OCI-LY7 (cell line): ENCODE measurements around the gene YBX2. TPM values are rescaled to one million over a fixed set of nuclear protein-coding genes. Genes with fewer than 3 reads are reported as not detected.

Experiments used
- BruUV-seq: library from RNA; stranded (reverse); fragments of 400-500 nt; replicated peaks from 2 replicates; lab custom pipeline; 2021; lab: Mats Ljungman, UMichigan
- CTCF ChIA-PET: fragments of 300-600 bp; sonication (Branson Sonifier 250); formaldehyde crosslinking; loops from one replicate; lab custom pipeline; 2022; ENCODE audit warnings: antibody characterized with exemption; ENCODE audit not compliant: unreplicated experiment; lab: Charles Lee
- POLR2A ChIA-PET: fragments of 300-600 bp; sonication (Branson Sonifier 250); formaldehyde crosslinking; loops from one replicate; lab custom pipeline; 2022; ENCODE audit warnings: antibody characterized with exemption; lab: Charles Lee
- DNase-seq: peaks from one replicate; pipeline ENCODE4 v3.0.0-alpha.2; 2015; ENCODE audit warnings: low spot score
- H2AFZ ChIP-seq: fragments of 200-600 bp; sonication (generic), shearing (Covaris generic); 2 replicates; pipeline ENCODE4 v1.6.1; 2014; ENCODE audit warnings: mild to moderate bottlenecking, antibody characterized with exemption, low read length, moderate library complexity
- H3K27ac ChIP-seq: fragments of 200-600 bp; sonication (generic); 2 replicates; pipeline ENCODE4 v1.5.1; 2014; ENCODE audit warnings: mixed run types, low read depth, mild to moderate bottlenecking, moderate library complexity, low read length, inconsistent platforms; ENCODE audit not compliant: poor library complexity, severe bottlenecking
- H3K36me3 ChIP-seq: fragments of 200-600 bp; sonication (generic); 2 replicates; pipeline ENCODE4 v1.6.1; 2014; ENCODE audit warnings: mild to moderate bottlenecking, antibody characterized with exemption, low read length, moderate library complexity, mixed read lengths; ENCODE audit not compliant: insufficient read depth
- H3K4me1 ChIP-seq: fragments of 200-600 bp; sonication (generic); 2 replicates; pipeline ENCODE4 v1.5.1; 2014; ENCODE audit warnings: mild to moderate bottlenecking, low read length; ENCODE audit not compliant: insufficient read depth, poor library complexity, severe bottlenecking
- H3K4me2 ChIP-seq: fragments of 200-600 bp; sonication (generic); 2 replicates; pipeline ENCODE4 v1.6.1; 2014; ENCODE audit warnings: mild to moderate bottlenecking, low read length
- H3K4me3 ChIP-seq: fragments of 200-600 bp; sonication (generic); 2 replicates; pipeline ENCODE4 v1.5.1; 2014; ENCODE audit warnings: mild to moderate bottlenecking, low read depth, low read length; ENCODE audit not compliant: poor library complexity, severe bottlenecking
- H3K79me2 ChIP-seq: fragments of 200-600 bp; sonication (generic); 2 replicates; pipeline ENCODE4 v1.6.1; 2016; ENCODE audit warnings: low read depth, mild to moderate bottlenecking, low read length, moderate library complexity, mixed read lengths; ENCODE audit not compliant: insufficient read depth
- H3K9me2 ChIP-seq: fragments of 200-600 bp; sonication (generic); 2 replicates; pipeline ENCODE4 v1.6.1; 2016; ENCODE audit warnings: mild to moderate bottlenecking, low read length, mixed read lengths; ENCODE audit not compliant: insufficient read depth
- H3K9me3 ChIP-seq: fragments of 200-600 bp; sonication (generic); 2 replicates; pipeline ENCODE4 v1.6.1; 2014; ENCODE audit warnings: mild to moderate bottlenecking, mixed run types, low read length, mixed read lengths
- H4K20me1 ChIP-seq: fragments of 200-600 bp; sonication (generic); 2 replicates; pipeline ENCODE4 v1.6.1; 2014; ENCODE audit warnings: mild to moderate bottlenecking, antibody characterized with exemption, low read length, moderate library complexity, mixed read lengths; ENCODE audit not compliant: insufficient read depth
- EZH2phosphoT487 ChIP-seq: fragments of 200-600 bp; sonication (generic); IDR thresholded peaks from 2 replicates; pipeline ENCODE4 v1.6.1; 2018; ENCODE audit warnings: low read depth, borderline replicate concordance, mild to moderate bottlenecking, mixed run types, antibody characterized with exemption, low read length, moderate library complexity, mixed read lengths
- intact Hi-C: fragments of 100-400 bp; cut with micrococcal nuclease; formaldehyde crosslinking; loops from one replicate; pipeline ENCODE4 v1.10.0; 2022; ENCODE audit not compliant: unreplicated experiment
- total RNA-seq, 2 experiments: library from RNA; depleted of rRNA in 1 of 2; stranded (reverse); fragments of >200 nt in 1 of 2; shearing (Covaris generic) in 1 of 2; gene quantifications; 2 replicates each; pipeline ENCODE4 v1.2.3, GENCODE V29; 2014 to 2022
- TF ChIP-seq, protein P1 (sequence below): fragments of 200-600 bp; sonication (generic); conservative IDR thresholded peaks from 2 replicates; pipeline ENCODE4 v1.5.1; 2014; ENCODE audit warnings: mild to moderate bottlenecking, antibody characterized with exemption, low read length, moderate library complexity, mixed read lengths

YBX2 gene
- total RNA-seq, 2 experiments from 2014 or later: 6.7 to 9.8 TPM

- peak overlapping the region; percentile 79 for H3K27ac ChIP-seq
- H2AFZ ChIP-seq: no peak overlapping the region
- no peak for DNase-seq
- BruUV-seq: no TSS peak
- H4K20me1 ChIP-seq: peaks cover 28% of the 10 kb centered on the region
- H3K4me1 ChIP-seq: peaks cover 58% of the 10 kb centered on the region
- no peak overlapping the region for H3K4me3 ChIP-seq
- H3K79me2 ChIP-seq: peaks cover 50% of the 10 kb centered on the region
- H3K36me3 ChIP-seq: peaks cover 88% of the 10 kb centered on the region
- H3K9me3 ChIP-seq: no peaks in the 10 kb centered on the region
- no peaks in the 10 kb centered on the region for H3K9me2 ChIP-seq
- no peak for TF ChIP-seq EZH2phosphoT487
- TF ChIP-seq, protein P1, sequence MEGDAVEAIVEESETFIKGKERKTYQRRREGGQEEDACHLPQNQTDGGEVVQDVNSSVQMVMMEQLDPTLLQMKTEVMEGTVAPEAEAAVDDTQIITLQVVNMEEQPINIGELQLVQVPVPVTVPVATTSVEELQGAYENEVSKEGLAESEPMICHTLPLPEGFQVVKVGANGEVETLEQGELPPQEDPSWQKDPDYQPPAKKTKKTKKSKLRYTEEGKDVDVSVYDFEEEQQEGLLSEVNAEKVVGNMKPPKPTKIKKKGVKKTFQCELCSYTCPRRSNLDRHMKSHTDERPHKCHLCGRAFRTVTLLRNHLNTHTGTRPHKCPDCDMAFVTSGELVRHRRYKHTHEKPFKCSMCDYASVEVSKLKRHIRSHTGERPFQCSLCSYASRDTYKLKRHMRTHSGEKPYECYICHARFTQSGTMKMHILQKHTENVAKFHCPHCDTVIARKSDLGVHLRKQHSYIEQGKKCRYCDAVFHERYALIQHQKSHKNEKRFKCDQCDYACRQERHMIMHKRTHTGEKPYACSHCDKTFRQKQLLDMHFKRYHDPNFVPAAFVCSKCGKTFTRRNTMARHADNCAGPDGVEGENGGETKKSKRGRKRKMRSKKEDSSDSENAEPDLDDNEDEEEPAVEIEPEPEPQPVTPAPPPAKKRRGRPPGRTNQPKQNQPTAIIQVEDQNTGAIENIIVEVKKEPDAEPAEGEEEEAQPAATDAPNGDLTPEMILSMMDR: no peak
- intact Hi-C loops: no loop called here
- ChIA-PET POLR2A (interaction anchor here (2.6 kb wide), 1 partner anchor 17 kb away, joined by 12 read pairs; the partner anchor contains the start of gene NEURL4), CTCF (no interaction called here)
- H3K4me2 ChIP-seq: peak overlapping the region; percentile 96
These were observed 18.1 kb upstream of the YBX2 start for GRCh38 chr17:7312432-7313087.

- BruUV-seq: no TSS peak
- peaks cover 62% of the 10 kb centered on the region for H3K4me1 ChIP-seq
- H3K36me3 ChIP-seq: peaks cover 79% of the 10 kb centered on the region
- intact Hi-C loops: no loop called here
- H3K9me3 ChIP-seq: no peaks in the 10 kb centered on the region
- TF ChIP-seq EZH2phosphoT487: no peak
- TF ChIP-seq, protein P1: no peak
- H4K20me1 ChIP-seq: peaks cover 28% of the 10 kb centered on the region
- H3K9me2 ChIP-seq: no peaks in the 10 kb centered on the region
- H3K79me2 ChIP-seq: peaks cover 52% of the 10 kb centered on the region
- DNase-seq: no peak
- peak overlapping the region; percentile 77; the same call in 1 of the 2 replicates for H3K4me2 ChIP-seq
- ChIA-PET POLR2A (interaction anchor here (0.8 kb wide), 1 partner anchor 18 kb away, joined by 3 read pairs; the partner anchor contains the start of gene NEURL4), CTCF (no interaction called here)
- no peak overlapping the region for H3K4me3 ChIP-seq
- no peak overlapping the region for H2AFZ ChIP-seq
- no peak overlapping the region for H3K27ac ChIP-seq
These were observed 16.8 kb upstream of the YBX2 start for GRCh38 chr17:7311110-7311705.
